Adrenal gland (tissue), 5 donors: ENCODE measurements around the gene TMEM40.

Experiments
- POLR2A ChIP-seq, 2 donors: fragments of 450-650 bp; IDR thresholded peaks; one replicate each; pipeline ENCODE4 v1.6.1; 2017; ENCODE audit warnings: antibody characterized with exemption in 2 of 2, mild to moderate bottlenecking in 2 of 2, moderate library complexity in 1 of 2
- TF ChIP-seq, protein P1 (sequence below), 6 experiments: fragments of 450-650 bp in 4 of 6; fragments of 200-600 bp in 2 of 6; sonication (generic) in 1 of 6; IDR thresholded peaks; 1 replicate in 5 of 6; 2 replicates in 1 of 6; pipeline versions ENCODE4 v1.5.1 to v1.8.0; 2016 to 2021; ENCODE audit warnings: antibody characterized with exemption in 6 of 6, mild to moderate bottlenecking in 2 of 6, moderate library complexity in 1 of 6
- donor health status: DM: no; HTN: no; CAD: no.

DNA sequence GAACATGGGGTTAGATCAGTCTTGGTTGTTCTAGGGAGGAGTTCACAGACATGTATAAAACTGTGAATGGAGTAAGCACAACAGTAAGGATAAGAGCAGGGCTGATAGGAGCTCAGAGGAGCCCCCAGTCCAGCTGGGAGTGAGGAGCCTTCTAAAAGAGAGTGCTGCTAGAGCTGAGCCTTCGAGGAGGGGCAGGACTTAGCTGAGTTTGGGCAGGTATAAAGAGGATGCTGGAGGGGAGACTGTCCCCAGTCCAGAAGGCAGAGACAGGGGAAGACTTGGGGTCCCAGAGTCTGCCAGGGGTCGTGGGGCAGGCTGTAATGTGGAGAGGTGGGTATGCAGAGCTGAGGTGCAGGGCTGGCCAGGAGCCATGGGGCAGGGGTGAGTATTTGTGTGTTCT lies 49.5 kb upstream of the TMEM40 start:
- TF ChIP-seq, protein P1, sequence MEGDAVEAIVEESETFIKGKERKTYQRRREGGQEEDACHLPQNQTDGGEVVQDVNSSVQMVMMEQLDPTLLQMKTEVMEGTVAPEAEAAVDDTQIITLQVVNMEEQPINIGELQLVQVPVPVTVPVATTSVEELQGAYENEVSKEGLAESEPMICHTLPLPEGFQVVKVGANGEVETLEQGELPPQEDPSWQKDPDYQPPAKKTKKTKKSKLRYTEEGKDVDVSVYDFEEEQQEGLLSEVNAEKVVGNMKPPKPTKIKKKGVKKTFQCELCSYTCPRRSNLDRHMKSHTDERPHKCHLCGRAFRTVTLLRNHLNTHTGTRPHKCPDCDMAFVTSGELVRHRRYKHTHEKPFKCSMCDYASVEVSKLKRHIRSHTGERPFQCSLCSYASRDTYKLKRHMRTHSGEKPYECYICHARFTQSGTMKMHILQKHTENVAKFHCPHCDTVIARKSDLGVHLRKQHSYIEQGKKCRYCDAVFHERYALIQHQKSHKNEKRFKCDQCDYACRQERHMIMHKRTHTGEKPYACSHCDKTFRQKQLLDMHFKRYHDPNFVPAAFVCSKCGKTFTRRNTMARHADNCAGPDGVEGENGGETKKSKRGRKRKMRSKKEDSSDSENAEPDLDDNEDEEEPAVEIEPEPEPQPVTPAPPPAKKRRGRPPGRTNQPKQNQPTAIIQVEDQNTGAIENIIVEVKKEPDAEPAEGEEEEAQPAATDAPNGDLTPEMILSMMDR (IDR thresholded peaks at IDR 0.05) = no peak
- TF ChIP-seq POLR2A (IDR thresholded peaks at IDR 0.05) = no peak
